ENCODE data around the gene SOWAHA.

GRCh38 chr5:132767150-132767549, 46.0 kb upstream of the SOWAHA start:
- TF ChIP-seq EZH2 (optimal IDR thresholded peaks at IDR 0.05; ENCODE audit: low read depth, low read length), result no peak
- TF ChIP-seq, protein P1, sequence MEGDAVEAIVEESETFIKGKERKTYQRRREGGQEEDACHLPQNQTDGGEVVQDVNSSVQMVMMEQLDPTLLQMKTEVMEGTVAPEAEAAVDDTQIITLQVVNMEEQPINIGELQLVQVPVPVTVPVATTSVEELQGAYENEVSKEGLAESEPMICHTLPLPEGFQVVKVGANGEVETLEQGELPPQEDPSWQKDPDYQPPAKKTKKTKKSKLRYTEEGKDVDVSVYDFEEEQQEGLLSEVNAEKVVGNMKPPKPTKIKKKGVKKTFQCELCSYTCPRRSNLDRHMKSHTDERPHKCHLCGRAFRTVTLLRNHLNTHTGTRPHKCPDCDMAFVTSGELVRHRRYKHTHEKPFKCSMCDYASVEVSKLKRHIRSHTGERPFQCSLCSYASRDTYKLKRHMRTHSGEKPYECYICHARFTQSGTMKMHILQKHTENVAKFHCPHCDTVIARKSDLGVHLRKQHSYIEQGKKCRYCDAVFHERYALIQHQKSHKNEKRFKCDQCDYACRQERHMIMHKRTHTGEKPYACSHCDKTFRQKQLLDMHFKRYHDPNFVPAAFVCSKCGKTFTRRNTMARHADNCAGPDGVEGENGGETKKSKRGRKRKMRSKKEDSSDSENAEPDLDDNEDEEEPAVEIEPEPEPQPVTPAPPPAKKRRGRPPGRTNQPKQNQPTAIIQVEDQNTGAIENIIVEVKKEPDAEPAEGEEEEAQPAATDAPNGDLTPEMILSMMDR (IDR thresholded peaks at IDR 0.05; ENCODE audit: low read length), result no peak
- no peak for TF ChIP-seq EZH2phosphoT487 (IDR thresholded peaks at IDR 0.05; ENCODE audit: low read length)
